T-helper 1 cell treated with Interleukin-12 subunit alpha and Interleukin-12 subunit beta and Interleukin-4 antibody, amounts not matched to agents 30 μg/mL and 1 μg/mL, for 36 hours (primary cell): ENCODE results near the gene TAF13.
"Not testable (repeated sequence)": the region's sequence is repeated elsewhere in the genome, so short reads cannot be mapped to it uniquely, and the experiment has no call there.

Experiments
- H3K27ac Mint-ChIP-seq: one replicate; pipeline ENCODE4 v1.8.0; 2021; ENCODE audit warnings: mild to moderate bottlenecking, mixed read lengths
- H3K27me3 Mint-ChIP-seq: one replicate; pipeline ENCODE4 v1.8.0; 2021; ENCODE audit warnings: low read depth, mixed read lengths
- H3K36me3 Mint-ChIP-seq: one replicate; pipeline ENCODE4 v1.8.0; 2021; ENCODE audit warnings: low read depth, mixed read lengths
- H3K4me1 Mint-ChIP-seq: one replicate; pipeline ENCODE4 v1.8.0; 2021; ENCODE audit warnings: low read depth, mixed read lengths
- H3K4me3 Mint-ChIP-seq: one replicate; pipeline ENCODE4 v1.8.0; 2021; ENCODE audit warnings: mild to moderate bottlenecking, moderate library complexity, mixed read lengths
- H3K9me3 Mint-ChIP-seq: one replicate; pipeline ENCODE4 v1.8.0; 2021; ENCODE audit warnings: mixed read lengths

The TAF13 gene

DNA sequence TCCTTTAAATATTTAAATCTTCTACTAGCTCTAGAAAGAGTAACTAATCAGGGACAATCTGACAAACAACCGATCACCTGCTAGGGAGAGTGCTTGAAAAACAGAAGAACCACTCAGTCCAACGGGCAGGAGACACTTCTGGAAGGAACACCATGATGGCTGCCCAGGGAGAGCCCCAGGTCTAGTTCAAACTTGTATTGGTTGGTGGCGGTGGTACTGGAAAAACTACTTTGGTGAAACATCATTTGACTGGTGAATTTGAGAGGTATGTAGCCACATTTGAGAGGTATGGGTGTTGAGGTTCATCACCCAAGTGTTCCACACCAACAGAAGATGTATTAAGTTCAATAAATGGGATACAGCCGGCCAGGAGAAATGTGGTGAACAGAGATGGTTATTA, 29.1 kb downstream of the TAF13 start:
- no peak overlapping the region for H3K4me3 Mint-ChIP-seq
- H3K4me1 Mint-ChIP-seq = peaks cover 3% of the 10 kb centered on the region
- peaks cover 16% of the 10 kb centered on the region for H3K27me3 Mint-ChIP-seq
- no peaks in the 10 kb centered on the region for H3K36me3 Mint-ChIP-seq
- no peaks in the 10 kb centered on the region for H3K9me3 Mint-ChIP-seq
- no peak overlapping the region for H3K27ac Mint-ChIP-seq

DNA sequence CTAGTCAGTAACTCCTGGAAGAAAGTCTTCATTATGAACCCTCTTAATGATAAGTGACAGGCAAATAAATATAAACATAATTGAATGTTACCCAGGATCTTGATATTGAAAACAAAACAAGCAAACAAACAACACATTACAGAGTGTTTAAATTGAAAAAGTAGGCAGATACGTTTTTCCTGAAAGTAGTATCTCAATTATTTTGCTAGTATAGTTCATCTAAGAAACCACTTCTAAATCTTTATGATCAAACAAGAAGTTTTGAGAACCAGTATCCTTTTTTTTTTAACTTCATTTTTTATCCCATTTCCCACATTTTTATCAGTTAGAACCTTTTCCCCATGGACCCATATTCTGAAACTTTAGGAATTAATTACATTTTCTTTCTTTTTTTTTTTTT, 30.2 kb downstream of the TAF13 start:
- Mint-ChIP-seq H3K27ac (no peak overlapping the region), H3K4me3 (no peak overlapping the region), H3K36me3 (no peaks in the 10 kb centered on the region), H3K4me1 (peaks cover 9% of the 10 kb centered on the region), H3K9me3 (no peaks in the 10 kb centered on the region), H3K27me3 (peaks cover 16% of the 10 kb centered on the region)

DNA sequence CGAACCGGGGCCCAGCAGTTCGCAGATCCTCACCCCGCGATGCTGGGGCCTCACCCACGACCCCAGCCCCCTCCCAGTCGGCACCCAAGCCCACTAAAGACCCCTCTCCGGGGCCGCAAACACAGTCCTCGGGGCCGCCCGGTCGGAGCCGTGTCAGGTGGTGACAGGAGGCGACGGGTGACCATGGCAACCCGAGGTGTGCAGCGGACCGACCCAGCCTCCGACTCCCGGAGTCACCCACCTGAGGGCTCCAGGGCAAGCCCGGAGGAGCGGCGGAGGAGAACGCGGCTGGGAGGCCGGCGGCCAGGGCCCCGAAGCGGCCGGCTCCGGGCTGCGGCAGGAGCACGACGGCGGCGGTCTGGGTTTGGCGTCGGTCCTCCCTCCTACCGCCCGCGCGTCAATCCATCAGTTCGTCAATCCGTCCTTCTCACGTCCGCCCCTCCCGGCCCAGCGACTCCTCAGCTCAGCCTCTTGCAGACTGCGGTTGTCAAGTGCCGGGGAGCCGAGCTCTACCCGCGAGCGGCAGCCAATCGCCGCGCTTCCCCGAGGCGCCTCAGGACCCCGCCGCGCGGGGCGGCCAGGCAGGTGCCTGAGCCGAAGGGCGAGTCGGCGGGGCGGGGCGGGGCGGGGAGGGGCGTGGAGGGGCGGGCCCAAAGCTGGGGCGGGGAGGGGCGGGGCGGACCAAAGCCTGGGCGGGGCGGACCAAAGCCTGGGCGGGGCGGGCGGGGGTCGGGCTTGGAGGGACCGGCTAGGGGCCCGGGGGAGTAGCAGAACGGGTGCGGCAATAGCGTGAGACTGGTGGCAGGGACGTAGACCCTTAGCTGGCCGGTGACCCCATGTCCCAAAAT, 34.0 kb downstream of the TAF13 start, which contains the start of gene WDR47:
Gene WDR47, minus strand, starts transcription at position 482 of the 848 bp plus-strand sequence. CDS start 18,590 bp downstream, outside the sequence.
- Mint-ChIP-seq H3K27ac (peak within 1 kb of the TSS; percentile 89), H3K4me3 (peak within 1 kb of the TSS; percentile 93), H3K9me3 (no peaks in the 10 kb centered on the region), H3K36me3 (peaks cover 3% of the 10 kb centered on the region), H3K27me3 (peaks cover 8% of the 10 kb centered on the region), H3K4me1 (peaks cover 21% of the 10 kb centered on the region)

DNA sequence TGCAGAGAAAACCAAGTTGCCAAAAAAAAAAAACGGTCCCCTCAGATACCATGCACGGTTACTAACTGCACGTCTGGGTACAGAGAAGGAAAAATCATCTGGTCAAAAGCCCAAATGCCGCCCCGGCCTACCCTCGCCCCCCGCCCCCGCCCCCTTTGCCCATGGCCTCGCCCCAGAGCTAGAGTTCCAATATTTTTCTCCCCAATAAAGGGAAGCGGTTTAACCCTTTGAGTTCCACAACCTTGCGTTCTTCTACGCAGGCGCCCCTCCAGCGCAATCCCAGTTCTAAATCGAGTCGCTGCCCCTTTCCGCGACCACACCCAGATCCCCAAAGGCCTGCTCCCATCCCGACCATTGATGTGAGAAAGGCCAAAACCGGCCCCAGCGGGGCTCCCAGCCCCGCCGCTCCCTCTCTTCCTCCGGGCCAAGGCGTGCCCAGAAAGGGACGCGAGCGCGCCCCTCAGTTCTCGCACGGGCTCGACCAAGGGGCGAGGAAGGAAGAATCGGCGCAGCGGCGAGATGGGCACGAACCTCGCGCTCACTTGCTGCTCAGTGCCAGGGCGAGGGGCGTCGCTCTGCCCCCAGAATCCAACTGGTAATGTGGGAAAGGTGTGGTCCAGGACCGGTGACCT, 34.7 kb downstream of the TAF13 start:
- Mint-ChIP-seq H3K9me3 (no peaks in the 10 kb centered on the region), H3K27ac (peak overlapping the region; percentile 87), H3K4me1 (peaks cover 21% of the 10 kb centered on the region), H3K36me3 (peaks cover 3% of the 10 kb centered on the region), H3K4me3 (peak overlapping the region; percentile 93), H3K27me3 (peaks cover 4% of the 10 kb centered on the region)

DNA sequence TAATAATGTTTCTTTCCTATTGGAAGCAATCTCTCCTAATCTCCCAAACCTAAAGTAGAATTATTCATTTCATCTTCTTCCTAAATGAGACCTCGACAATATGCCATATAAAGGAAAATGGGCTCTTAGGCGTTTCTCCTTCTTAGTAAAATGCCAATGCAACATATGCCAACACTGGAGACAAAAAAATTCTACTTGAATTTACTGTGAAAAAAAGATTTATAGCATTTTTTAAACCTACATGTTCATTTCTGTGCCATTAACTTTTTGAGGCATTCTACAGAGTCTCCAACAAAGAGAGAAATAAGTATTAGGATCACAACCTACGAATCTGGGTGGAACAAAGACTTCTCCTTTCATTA, 35.2 kb downstream of the TAF13 start:
- peak overlapping the region; percentile 93 for H3K4me3 Mint-ChIP-seq

DNA sequence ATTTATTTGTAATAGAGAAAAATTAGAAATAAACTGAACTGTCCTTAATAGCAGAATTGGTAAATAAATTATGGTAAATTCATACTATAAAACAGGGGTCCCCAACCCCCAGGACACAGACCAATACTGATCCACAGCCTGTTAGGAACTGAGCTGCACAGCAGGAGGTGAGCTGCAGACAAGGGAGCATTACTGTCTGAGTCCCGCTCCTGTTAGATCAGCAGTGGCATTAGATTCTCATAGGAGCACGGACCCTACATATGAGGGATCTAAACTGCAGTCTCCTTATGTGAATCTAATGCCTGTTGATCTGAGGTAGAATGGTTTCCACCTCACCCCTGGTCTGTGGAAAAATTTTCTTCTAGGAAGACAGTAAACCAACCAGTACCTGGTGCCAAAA, 41.4 kb downstream of the TAF13 start:
- H3K4me3 Mint-ChIP-seq = no peak overlapping the region
- peaks cover 5% of the 10 kb centered on the region for H3K4me1 Mint-ChIP-seq

More for the DNA sequence above, 35.2 kb downstream of the TAF13 start:
- H3K9me3 Mint-ChIP-seq = no peaks in the 10 kb centered on the region
- H3K4me1 Mint-ChIP-seq = peaks cover 21% of the 10 kb centered on the region
- H3K27ac Mint-ChIP-seq = peak overlapping the region; percentile 87
- H3K27me3 Mint-ChIP-seq = peaks cover 4% of the 10 kb centered on the region
- H3K36me3 Mint-ChIP-seq = peaks cover 3% of the 10 kb centered on the region

DNA sequence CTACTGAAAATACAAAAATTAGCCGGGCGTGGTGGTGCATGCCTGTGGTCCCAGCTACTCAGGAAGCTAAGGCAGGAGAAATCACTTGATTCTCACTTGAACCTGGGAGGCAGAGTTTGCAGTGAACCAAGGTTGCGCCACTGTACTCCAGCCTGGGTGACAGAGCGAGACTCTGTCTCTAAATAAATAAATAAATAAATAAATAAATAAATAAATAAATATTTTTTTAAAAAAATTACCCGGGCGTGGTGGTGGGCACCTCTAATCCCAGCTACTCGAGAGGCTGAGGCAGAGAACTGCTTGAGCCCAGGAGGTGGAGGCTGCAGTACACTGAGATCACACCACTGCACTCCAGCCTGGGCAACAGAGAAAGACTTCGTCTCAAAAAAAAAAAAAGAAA, 46.3 kb downstream of the TAF13 start:
- not testable (repeated sequence) for H3K36me3 Mint-ChIP-seq, H3K9me3 Mint-ChIP-seq, H3K4me1 Mint-ChIP-seq, H3K27ac Mint-ChIP-seq, H3K27me3 Mint-ChIP-seq, H3K4me3 Mint-ChIP-seq

More for the DNA sequence above, 41.4 kb downstream of the TAF13 start:
- Mint-ChIP-seq H3K36me3 (peaks cover 3% of the 10 kb centered on the region), H3K27ac (no peak overlapping the region), H3K9me3 (no peaks in the 10 kb centered on the region), H3K27me3 (no peaks in the 10 kb centered on the region)

DNA sequence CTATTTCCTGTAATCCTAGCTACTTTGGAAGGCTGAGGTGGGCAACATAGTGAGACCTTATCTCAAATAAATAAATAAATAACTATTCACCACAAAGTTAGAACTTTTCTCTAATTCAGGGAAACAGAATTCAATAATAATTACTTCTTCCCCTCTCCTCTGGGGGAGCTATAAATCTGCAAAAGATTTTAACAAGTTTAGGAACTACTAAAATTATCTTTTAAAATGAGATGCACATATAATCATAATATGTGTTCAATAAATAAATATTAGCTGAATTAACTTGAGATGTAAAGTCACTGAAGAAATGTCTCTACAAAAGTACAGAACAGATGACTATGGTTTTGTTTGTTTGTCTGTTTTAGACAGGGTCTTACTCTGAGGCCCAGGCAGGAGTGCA, 48.0 kb downstream of the TAF13 start:
- Mint-ChIP-seq H3K4me1 (no peaks in the 10 kb centered on the region), H3K27ac (no peak overlapping the region), H3K4me3 (no peak overlapping the region), H3K27me3 (no peaks in the 10 kb centered on the region), H3K9me3 (no peaks in the 10 kb centered on the region), H3K36me3 (no peaks in the 10 kb centered on the region)

DNA sequence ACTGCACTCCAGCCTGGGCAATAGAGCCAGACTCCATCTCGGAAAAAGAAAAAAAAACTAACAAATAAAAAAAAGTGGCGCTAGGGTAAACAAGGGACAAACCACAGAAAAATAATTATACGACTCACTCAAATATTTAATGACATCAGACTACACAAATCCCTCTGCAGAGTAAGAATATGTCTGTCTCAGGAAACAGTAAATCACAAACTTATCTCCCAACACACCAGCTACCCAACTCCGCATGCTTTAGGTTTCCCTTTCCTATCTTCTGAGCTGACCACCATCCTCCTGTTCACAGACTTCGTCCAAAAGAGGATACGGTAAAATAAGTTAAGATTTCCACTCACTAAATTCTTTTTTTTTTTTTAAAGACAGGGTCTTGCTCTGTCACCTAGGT, 50.1 kb downstream of the TAF13 start:
- Mint-ChIP-seq H3K27me3 (no peaks in the 10 kb centered on the region), H3K9me3 (no peaks in the 10 kb centered on the region), H3K36me3 (no peaks in the 10 kb centered on the region), H3K27ac (no peak overlapping the region), H3K4me1 (no peaks in the 10 kb centered on the region), H3K4me3 (no peak overlapping the region)

DNA sequence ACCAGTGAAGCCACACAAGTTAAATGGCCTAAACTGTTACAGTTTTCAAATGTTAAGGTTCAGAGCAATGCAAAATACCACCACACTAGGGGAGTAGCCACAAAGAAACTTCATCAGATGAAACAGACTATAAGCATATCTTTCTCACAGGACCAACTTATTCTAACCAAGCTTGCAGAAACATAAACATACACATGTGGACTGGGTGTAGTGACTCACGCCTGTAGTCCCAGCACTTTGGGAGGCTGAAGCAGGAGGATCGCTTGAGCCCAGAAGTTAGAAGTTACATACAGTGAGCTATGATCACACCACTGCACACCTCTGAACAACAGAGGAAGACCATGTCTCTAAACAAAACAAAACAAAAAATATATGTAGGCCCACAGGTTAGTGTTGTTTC, 51.2 kb downstream of the TAF13 start:
- Mint-ChIP-seq H3K36me3 (no peaks in the 10 kb centered on the region), H3K27me3 (no peaks in the 10 kb centered on the region), H3K9me3 (no peaks in the 10 kb centered on the region), H3K4me1 (peaks cover under 1% of the 10 kb centered on the region), H3K27ac (no peak overlapping the region), H3K4me3 (no peak overlapping the region)

DNA sequence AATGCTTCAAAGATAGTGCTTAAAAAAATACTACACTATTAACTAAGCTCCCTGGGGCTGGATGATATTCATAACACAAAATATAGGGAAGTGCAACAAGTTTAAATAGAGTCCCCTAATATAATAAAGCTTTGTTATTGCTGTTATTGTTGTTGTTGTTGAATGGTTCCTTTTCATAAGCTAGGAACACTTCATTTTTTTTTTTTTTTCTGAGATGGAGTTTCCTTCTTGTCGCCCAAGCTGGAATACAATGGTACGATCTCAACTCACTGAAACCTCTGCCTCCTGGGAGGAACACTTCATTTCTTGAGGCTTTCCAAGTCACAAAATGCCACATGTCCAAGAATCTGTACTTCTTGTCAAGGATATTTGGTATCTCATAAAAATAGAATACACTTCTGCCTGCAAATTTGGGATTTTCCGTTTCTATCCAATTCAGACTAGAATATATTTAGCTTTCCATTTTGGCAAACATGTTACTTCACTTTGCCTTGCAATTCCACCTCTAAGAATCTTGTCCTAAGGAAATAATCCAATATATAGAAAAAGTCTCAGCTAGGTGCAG, 55.0 kb downstream of the TAF13 start:
- H3K36me3 Mint-ChIP-seq = peaks cover 10% of the 10 kb centered on the region
- H3K27ac Mint-ChIP-seq = no peak overlapping the region
- H3K4me1 Mint-ChIP-seq = peaks cover 3% of the 10 kb centered on the region

DNA sequence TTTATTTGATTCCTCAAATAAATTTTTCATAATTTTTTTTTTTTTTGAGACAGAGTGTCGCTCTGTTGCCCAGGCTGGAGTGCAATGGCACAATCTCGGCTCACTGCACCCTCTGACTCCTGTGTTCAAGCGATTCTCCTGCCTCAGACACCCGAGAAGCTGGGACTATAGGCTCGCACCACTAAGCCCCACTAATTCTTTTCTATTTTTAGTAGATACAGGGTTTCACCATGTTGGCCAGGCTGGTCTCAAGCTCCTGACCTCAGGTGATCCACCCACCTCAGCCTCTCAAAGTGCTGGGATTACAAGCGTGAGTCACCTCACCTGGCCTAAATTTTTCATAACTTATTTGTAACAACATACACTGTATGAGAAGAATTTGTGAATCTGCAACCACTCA, 58.1 kb downstream of the TAF13 start:
- not testable (repeated sequence) for H3K9me3 Mint-ChIP-seq, H3K27me3 Mint-ChIP-seq, H3K4me1 Mint-ChIP-seq, H3K27ac Mint-ChIP-seq, H3K4me3 Mint-ChIP-seq
- peaks cover 13% of the 10 kb centered on the region for H3K36me3 Mint-ChIP-seq

More for the DNA sequence above, 55.0 kb downstream of the TAF13 start:
- Mint-ChIP-seq H3K4me3 (no peak overlapping the region), H3K27me3 (no peaks in the 10 kb centered on the region), H3K9me3 (no peaks in the 10 kb centered on the region)

DNA sequence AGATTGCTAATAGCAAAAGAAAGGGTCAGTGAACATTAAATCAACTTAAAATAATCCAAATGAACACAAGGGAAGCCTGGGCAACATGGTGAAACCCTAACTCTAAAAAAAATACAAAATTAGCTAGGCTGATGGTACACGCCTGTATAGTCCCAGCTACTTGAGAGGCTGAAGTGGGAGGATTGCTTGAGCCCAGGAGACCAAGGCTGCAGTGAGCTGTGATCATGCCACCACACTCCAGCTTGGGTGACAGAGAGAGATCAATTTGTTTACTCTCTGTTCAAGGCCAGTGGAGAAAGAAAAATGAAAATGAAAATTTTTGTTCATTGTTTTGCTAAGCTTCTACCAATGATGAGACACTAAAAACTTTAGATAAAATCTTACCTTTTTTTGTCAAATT, 58.7 kb downstream of the TAF13 start:
- no peaks in the 10 kb centered on the region for H3K9me3 Mint-ChIP-seq
- H3K27ac Mint-ChIP-seq = no peak overlapping the region
- H3K36me3 Mint-ChIP-seq = peaks cover 13% of the 10 kb centered on the region
- no peak overlapping the region for H3K4me3 Mint-ChIP-seq
- peaks cover 3% of the 10 kb centered on the region for H3K4me1 Mint-ChIP-seq
- no peaks in the 10 kb centered on the region for H3K27me3 Mint-ChIP-seq
